ENCODE measurements around the gene BMI1.

- TF ChIP-seq SP1 (CRISPR knock-in tag; conservative IDR thresholded peaks at IDR 0.05) (no peak), NR3C1 (CRISPR knock-in tag; conservative IDR thresholded peaks at IDR 0.05; ENCODE audit: low read depth) (no peak), NFE2L1 (CRISPR knock-in tag; IDR thresholded peaks at IDR 0.05) (no peak), TEAD4 (CRISPR knock-in tag; IDR thresholded peaks at IDR 0.05) (no peak), ZNF416 (CRISPR knock-in tag; IDR thresholded peaks at IDR 0.05) (no peak), JUN (CRISPR knock-in tag; IDR thresholded peaks at IDR 0.05) (no peak), GABPB1 (CRISPR knock-in tag; IDR thresholded peaks at IDR 0.05) (no peak), ATF2 (CRISPR knock-in tag; IDR thresholded peaks at IDR 0.05; ENCODE audit: borderline replicate concordance, low read depth) (no peak)
- TF ChIP-seq, protein P1, sequence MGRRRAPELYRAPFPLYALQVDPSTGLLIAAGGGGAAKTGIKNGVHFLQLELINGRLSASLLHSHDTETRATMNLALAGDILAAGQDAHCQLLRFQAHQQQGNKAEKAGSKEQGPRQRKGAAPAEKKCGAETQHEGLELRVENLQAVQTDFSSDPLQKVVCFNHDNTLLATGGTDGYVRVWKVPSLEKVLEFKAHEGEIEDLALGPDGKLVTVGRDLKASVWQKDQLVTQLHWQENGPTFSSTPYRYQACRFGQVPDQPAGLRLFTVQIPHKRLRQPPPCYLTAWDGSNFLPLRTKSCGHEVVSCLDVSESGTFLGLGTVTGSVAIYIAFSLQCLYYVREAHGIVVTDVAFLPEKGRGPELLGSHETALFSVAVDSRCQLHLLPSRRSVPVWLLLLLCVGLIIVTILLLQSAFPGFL (CRISPR knock-in tag; IDR thresholded peaks at IDR 0.05; ENCODE audit: borderline replicate concordance) = no peak
- TF ChIP-seq, protein P2, sequence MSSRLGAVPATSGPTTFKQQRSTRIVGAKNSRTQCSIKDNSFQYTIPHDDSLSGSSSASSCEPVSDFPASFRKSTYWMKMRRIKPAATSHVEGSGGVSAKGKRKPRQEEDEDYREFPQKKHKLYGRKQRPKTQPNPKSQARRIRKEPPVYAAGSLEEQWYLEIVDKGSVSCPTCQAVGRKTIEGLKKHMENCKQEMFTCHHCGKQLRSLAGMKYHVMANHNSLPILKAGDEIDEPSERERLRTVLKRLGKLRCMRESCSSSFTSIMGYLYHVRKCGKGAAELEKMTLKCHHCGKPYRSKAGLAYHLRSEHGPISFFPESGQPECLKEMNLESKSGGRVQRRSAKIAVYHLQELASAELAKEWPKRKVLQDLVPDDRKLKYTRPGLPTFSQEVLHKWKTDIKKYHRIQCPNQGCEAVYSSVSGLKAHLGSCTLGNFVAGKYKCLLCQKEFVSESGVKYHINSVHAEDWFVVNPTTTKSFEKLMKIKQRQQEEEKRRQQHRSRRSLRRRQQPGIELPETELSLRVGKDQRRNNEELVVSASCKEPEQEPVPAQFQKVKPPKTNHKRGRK (CRISPR knock-in tag; IDR thresholded peaks at IDR 0.05; ENCODE audit: borderline replicate concordance) = no peak
- TF ChIP-seq, protein P3, sequence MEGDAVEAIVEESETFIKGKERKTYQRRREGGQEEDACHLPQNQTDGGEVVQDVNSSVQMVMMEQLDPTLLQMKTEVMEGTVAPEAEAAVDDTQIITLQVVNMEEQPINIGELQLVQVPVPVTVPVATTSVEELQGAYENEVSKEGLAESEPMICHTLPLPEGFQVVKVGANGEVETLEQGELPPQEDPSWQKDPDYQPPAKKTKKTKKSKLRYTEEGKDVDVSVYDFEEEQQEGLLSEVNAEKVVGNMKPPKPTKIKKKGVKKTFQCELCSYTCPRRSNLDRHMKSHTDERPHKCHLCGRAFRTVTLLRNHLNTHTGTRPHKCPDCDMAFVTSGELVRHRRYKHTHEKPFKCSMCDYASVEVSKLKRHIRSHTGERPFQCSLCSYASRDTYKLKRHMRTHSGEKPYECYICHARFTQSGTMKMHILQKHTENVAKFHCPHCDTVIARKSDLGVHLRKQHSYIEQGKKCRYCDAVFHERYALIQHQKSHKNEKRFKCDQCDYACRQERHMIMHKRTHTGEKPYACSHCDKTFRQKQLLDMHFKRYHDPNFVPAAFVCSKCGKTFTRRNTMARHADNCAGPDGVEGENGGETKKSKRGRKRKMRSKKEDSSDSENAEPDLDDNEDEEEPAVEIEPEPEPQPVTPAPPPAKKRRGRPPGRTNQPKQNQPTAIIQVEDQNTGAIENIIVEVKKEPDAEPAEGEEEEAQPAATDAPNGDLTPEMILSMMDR (IDR thresholded peaks at IDR 0.05) = no peak
- TF ChIP-seq, protein P4, sequence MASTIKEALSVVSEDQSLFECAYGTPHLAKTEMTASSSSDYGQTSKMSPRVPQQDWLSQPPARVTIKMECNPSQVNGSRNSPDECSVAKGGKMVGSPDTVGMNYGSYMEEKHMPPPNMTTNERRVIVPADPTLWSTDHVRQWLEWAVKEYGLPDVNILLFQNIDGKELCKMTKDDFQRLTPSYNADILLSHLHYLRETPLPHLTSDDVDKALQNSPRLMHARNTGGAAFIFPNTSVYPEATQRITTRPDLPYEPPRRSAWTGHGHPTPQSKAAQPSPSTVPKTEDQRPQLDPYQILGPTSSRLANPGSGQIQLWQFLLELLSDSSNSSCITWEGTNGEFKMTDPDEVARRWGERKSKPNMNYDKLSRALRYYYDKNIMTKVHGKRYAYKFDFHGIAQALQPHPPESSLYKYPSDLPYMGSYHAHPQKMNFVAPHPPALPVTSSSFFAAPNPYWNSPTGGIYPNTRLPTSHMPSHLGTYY (CRISPR knock-in tag; IDR thresholded peaks at IDR 0.05) = no peak
Observed at GRCh38 chr10:22324413-22324812, 3.5 kb downstream of the BMI1 start.
